GM18507 (cell line): ENCODE measurements around the gene TMCC3.
"Not testable (repeated sequence)": the region's sequence is repeated elsewhere in the genome, so short reads cannot be mapped to it uniquely, and the experiment has no call there.

Source experiments
- DNase-seq: peaks from one replicate; pipeline ENCODE4 v3.0.0; 2011; ENCODE audit warnings: low read depth; ENCODE audit not compliant: insufficient read length; ENCODE audit errors: extremely low spot score
- FAIRE-seq: peaks from 2 replicates; lab custom pipeline; 2011; peaks lifted over from hg19 to GRCh38; lab: Jason Lieb, UNC

TMCC3 gene

GRCh38 chr12:94650143-94651056, at the start of gene TMCC3:
TMCC3 (minus strand) TSS chr12:94650557; CDS start chr12:94650430, 127 bp downstream.
- DNase-seq (peak; percentile 33), FAIRE-seq (peak; percentile 9)

- FAIRE-seq = peak; percentile 67
- no peak for DNase-seq
Measured at GRCh38 chr12:94699801-94700200, 49.4 kb upstream of the TMCC3 start.

GRCh38 chr12:94698578-94698977, 48.2 kb upstream of the TMCC3 start:
- FAIRE-seq = no peak

GRCh38 chr12:94697631-94698030, 47.3 kb upstream of the TMCC3 start:
- FAIRE-seq = no peak
- DNase-seq = no peak

More at GRCh38 chr12:94698578-94698977, 48.2 kb upstream of the TMCC3 start:
- DNase-seq = no peak

- no peak for FAIRE-seq
- no peak for DNase-seq
Measured at GRCh38 chr12:94694732-94695131, 44.4 kb upstream of the TMCC3 start.

- not testable (repeated sequence) for DNase-seq, FAIRE-seq
Measured at GRCh38 chr12:94692826-94693225, 42.5 kb upstream of the TMCC3 start.

- FAIRE-seq (no peak), DNase-seq (no peak)
Measured at GRCh38 chr12:94690198-94690771, 39.9 kb upstream of the TMCC3 start.

GRCh38 chr12:94689646-94690036, 39.3 kb upstream of the TMCC3 start:
- no peak for FAIRE-seq

GRCh38 chr12:94689002-94689645, 38.8 kb upstream of the TMCC3 start:
- FAIRE-seq (peak; percentile 46), DNase-seq (no peak)

More at GRCh38 chr12:94689646-94690036, 39.3 kb upstream of the TMCC3 start:
- no peak for DNase-seq

- DNase-seq (no peak), FAIRE-seq (no peak)
Measured at GRCh38 chr12:94687891-94688290, 37.5 kb upstream of the TMCC3 start.

GRCh38 chr12:94686834-94687628, 36.7 kb upstream of the TMCC3 start:
- DNase-seq (no peak), FAIRE-seq (no peak)

- DNase-seq = no peak
Measured at GRCh38 chr12:94684416-94685142, 34.2 kb upstream of the TMCC3 start.

GRCh38 chr12:94679554-94680195, 29.3 kb upstream of the TMCC3 start:
- FAIRE-seq (no peak), DNase-seq (no peak)

More at GRCh38 chr12:94684416-94685142, 34.2 kb upstream of the TMCC3 start:
- peak; percentile 9 for FAIRE-seq

- no peak for FAIRE-seq
- no peak for DNase-seq
Measured at GRCh38 chr12:94678849-94679248, 28.5 kb upstream of the TMCC3 start.

GRCh38 chr12:94678379-94678778, 28.0 kb upstream of the TMCC3 start:
- DNase-seq (no peak), FAIRE-seq (no peak)

- DNase-seq = no peak
- peak; percentile 70 for FAIRE-seq
Measured at GRCh38 chr12:94677778-94678177, 27.4 kb upstream of the TMCC3 start.

GRCh38 chr12:94676922-94677321, 26.6 kb upstream of the TMCC3 start:
- no peak for DNase-seq
- peak; percentile 9 for FAIRE-seq

GRCh38 chr12:94676031-94676641, 25.8 kb upstream of the TMCC3 start:
- FAIRE-seq (peak; percentile 91), DNase-seq (peak; percentile 38)
